Esophagus muscularis mucosa (tissue), 3 donors: ENCODE measurements around the gene ZSWIM5.
"Not testable (repeated sequence)": the region's sequence is repeated elsewhere in the genome, so short reads cannot be mapped to it uniquely, and the experiment has no call there.

Experiments
- CTCF ChIP-seq, 3 experiments: fragments of 200-600 bp in 2 of 3; fragments of 450-650 bp in 1 of 3; sonication (generic) in 2 of 3; IDR thresholded peaks; one replicate each; pipeline ENCODE4 v1.5.1; 2017 to 2019; ENCODE audit warnings: antibody characterized with exemption in 3 of 3, mild to moderate bottlenecking in 2 of 3, moderate library complexity in 1 of 3
- POLR2A ChIP-seq: fragments of 450-650 bp; IDR thresholded peaks from one replicate; pipeline ENCODE4 v1.6.1; 2017; ENCODE audit warnings: antibody characterized with exemption, moderate library complexity, mild to moderate bottlenecking, low read depth

- not testable (repeated sequence) for TF ChIP-seq CTCF (IDR thresholded peaks at IDR 0.05); POLR2A
These were observed 104.9 kb downstream of the ZSWIM5 start for GRCh38 chr1:45101528-45101927.
